Right atrium auricular region (tissue), 2 donors: ENCODE measurements around the gene UBE2V1. TPM values are rescaled to one million over a fixed set of nuclear protein-coding genes. Genes with fewer than 3 reads are reported as not detected.

Source experiments
- DNase-seq: peaks from one replicate; pipeline ENCODE4 v3.0.0-alpha.2; 2019; ENCODE audit warnings: low spot score
- H3K27ac ChIP-seq, 2 donors: fragments of 200-600 bp; sonication (generic); 1 replicate in 1 of 2; 2 replicates in 1 of 2; pipeline ENCODE4 v1.5.1; 2016 to 2019
- H3K27me3 ChIP-seq, 2 donors: fragments of 200-600 bp; sonication (generic); one replicate each; pipeline versions ENCODE4 v1.5.1 to v1.6.0; 2017 to 2019
- H3K36me3 ChIP-seq: fragments of 200-600 bp; sonication (generic); one replicate; pipeline ENCODE4 v1.5.1; 2016
- H3K4me1 ChIP-seq, 2 donors: fragments of 200-600 bp; sonication (generic); one replicate each; pipeline versions ENCODE4 v1.5.1 to v1.6.0; 2017 to 2019
- H3K4me3 ChIP-seq, 2 donors: fragments of 200-600 bp; sonication (generic); 1 replicate in 1 of 2; 2 replicates in 1 of 2; pipeline ENCODE4 v1.5.1; 2017 to 2019; ENCODE audit warnings: mild to moderate bottlenecking in 1 of 2, moderate library complexity in 1 of 2
- H3K9me3 ChIP-seq, 2 donors: fragments of 200-600 bp; sonication (generic); one replicate each; pipeline ENCODE4 v1.5.1; 2019
- total RNA-seq, 2 donors: library from RNA; depleted of rRNA; stranded (reverse); fragments of >200 nt; gene quantifications; one replicate each; pipeline ENCODE4 v1.1.0, GENCODE V29; 2016
- TF ChIP-seq, protein P1 (sequence below), 2 donors: fragments of 200-600 bp; sonication (generic); IDR thresholded peaks; one replicate each; pipeline ENCODE4 v1.5.1; 2019; ENCODE audit warnings: antibody characterized with exemption in 2 of 2

UBE2V1 gene
- total RNA-seq, 2 donors from 2014 or later: 61.2 to 70.2 TPM

DNA sequence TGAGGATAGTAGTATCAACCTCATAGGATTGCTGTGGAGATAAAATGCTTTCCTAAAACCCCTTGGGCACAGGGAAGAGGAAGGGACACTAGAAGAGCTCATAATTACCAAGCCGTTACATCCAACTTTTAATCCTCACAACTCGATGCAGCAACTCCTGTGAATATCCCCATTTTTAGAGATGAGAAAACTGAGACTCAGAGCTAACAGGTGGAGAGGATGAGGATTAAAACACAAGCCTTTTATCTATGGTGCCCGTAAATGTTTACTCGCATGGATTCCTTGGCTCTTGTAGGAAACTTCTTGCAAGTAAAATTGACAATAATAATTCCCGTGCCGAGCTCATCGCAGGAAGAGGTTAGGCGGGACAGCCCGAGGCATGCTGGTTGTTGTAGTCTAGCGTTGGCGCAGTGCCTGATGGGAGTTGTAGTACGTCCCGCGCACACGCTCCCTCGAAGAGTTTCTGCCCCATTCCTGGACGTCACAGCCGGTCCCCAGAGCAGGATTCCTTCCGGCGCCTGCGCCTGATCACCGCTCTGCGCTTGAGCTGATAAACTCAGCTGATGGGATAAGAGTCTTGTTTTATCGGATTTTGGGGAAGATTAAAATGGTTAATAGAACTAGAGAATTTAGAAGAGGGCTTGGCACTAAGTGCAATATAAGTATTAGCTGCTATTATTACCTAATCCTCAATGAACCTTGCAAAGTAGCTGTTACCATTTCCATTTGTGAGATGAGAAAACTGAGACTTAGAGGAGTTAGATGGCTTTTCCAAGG, 2.8 kb upstream of the UBE2V1 start:
- DNase-seq: peak; percentile 98
- Histone ChIP-seq H3K4me3 (peak overlapping the region; percentile 36 to 55), H3K9me3 (no peaks in the 10 kb centered on the region), H3K27me3 (no peaks in the 10 kb centered on the region), H3K4me1 (peaks cover 0 to 50% of the 10 kb centered on the region in 2 donors), H3K27ac (peak overlapping the region; percentile 76 to 82), H3K36me3 (no peaks in the 10 kb centered on the region)
- TF ChIP-seq, protein P1, sequence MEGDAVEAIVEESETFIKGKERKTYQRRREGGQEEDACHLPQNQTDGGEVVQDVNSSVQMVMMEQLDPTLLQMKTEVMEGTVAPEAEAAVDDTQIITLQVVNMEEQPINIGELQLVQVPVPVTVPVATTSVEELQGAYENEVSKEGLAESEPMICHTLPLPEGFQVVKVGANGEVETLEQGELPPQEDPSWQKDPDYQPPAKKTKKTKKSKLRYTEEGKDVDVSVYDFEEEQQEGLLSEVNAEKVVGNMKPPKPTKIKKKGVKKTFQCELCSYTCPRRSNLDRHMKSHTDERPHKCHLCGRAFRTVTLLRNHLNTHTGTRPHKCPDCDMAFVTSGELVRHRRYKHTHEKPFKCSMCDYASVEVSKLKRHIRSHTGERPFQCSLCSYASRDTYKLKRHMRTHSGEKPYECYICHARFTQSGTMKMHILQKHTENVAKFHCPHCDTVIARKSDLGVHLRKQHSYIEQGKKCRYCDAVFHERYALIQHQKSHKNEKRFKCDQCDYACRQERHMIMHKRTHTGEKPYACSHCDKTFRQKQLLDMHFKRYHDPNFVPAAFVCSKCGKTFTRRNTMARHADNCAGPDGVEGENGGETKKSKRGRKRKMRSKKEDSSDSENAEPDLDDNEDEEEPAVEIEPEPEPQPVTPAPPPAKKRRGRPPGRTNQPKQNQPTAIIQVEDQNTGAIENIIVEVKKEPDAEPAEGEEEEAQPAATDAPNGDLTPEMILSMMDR (IDR thresholded peaks at IDR 0.05): no peak

- Histone ChIP-seq H3K27ac (peak overlapping the region; percentile 76 to 82), H3K4me3 (peak overlapping the region; percentile 36 to 55), H3K36me3 (no peaks in the 10 kb centered on the region), H3K9me3 (no peaks in the 10 kb centered on the region), H3K27me3 (no peaks in the 10 kb centered on the region), H3K4me1 (peaks cover 0 to 55% of the 10 kb centered on the region in 2 donors)
- no peak for DNase-seq
- TF ChIP-seq, protein P1 (IDR thresholded peaks at IDR 0.05): no peak
These were observed 2.1 kb upstream of the UBE2V1 start for GRCh38 chr20:50115041-50115512.

GRCh38 chr20:50113420-50114224, 672 bp upstream of the UBE2V1 start:
- Histone ChIP-seq H3K27me3 (no peaks in the 10 kb centered on the region), H3K4me3 (peak overlapping the region; percentile 82 to 100), H3K27ac (peak overlapping the region; percentile 99 to 100), H3K36me3 (no peaks in the 10 kb centered on the region), H3K9me3 (no peaks in the 10 kb centered on the region), H3K4me1 (peaks cover 0 to 69% of the 10 kb centered on the region in 2 donors)
- no peak for DNase-seq
- TF ChIP-seq, protein P1 (IDR thresholded peaks at IDR 0.05): no peak

GRCh38 chr20:50111829-50112495, 988 bp downstream of the UBE2V1 start:
- TF ChIP-seq, protein P1 (IDR thresholded peaks at IDR 0.05): no peak
- DNase-seq: no peak
- H3K36me3 ChIP-seq: no peaks in the 10 kb centered on the region
- peak overlapping the region; percentile 82 to 100 for H3K4me3 ChIP-seq
- H3K4me1 ChIP-seq: peaks cover 0 to 86% of the 10 kb centered on the region in 2 donors
- H3K27ac ChIP-seq: peak overlapping the region; percentile 99 to 100
- H3K27me3 ChIP-seq: no peaks in the 10 kb centered on the region
- no peaks in the 10 kb centered on the region for H3K9me3 ChIP-seq

- Histone ChIP-seq H3K4me1 (peaks cover 0 to 90% of the 10 kb centered on the region in 2 donors), H3K36me3 (no peaks in the 10 kb centered on the region), H3K27me3 (no peaks in the 10 kb centered on the region), H3K4me3 (peak overlapping the region; percentile 82 to 100), H3K9me3 (no peaks in the 10 kb centered on the region), H3K27ac (peak overlapping the region; percentile 99 to 100)
- no peak for DNase-seq
- TF ChIP-seq, protein P1 (IDR thresholded peaks at IDR 0.05): no peak
These were observed 1.7 kb downstream of the UBE2V1 start for GRCh38 chr20:50111120-50111828.
